ENCODE data around the gene GARNL3. TPM values are rescaled to one million over a fixed set of nuclear protein-coding genes. Genes with fewer than 3 reads are reported as not detected.

GARNL3 gene
- total and polyA plus RNA-seq, 2 of the 13 experiments (the other 11 are each of a cell fraction or from before 2014, with no cell fraction given): 3.9 to 11.0 TPM

- Histone ChIP-seq H3K36me3 (replicated peaks in 1 of 2; ENCODE audit: control insufficient read depth in 1 of 2, insufficient read depth in 2 of 2, low read length in 2 of 2) (peaks cover 0 to 3% of the 10 kb centered on the region in 2 experiments; a peak in 2 of 5 replicates), H3K27me3 (ENCODE audit: control insufficient read depth in 1 of 2, insufficient read depth in 2 of 2, low read length in 2 of 2) (no peaks in the 10 kb centered on the region; a peak in 1 of 5 replicates), H3K9me3 (ENCODE audit: low read length) (no peaks in the 10 kb centered on the region), H3K9ac (ENCODE audit: insufficient read depth, low read depth, low read length) (no peak overlapping the region), H3K4me3 (replicated peaks in 1 of 3; ENCODE audit: insufficient read depth in 1 of 3, low read depth in 2 of 3, low read length in 3 of 3) (no peak overlapping the region), H2AFZ (ENCODE audit: low read length) (no peak overlapping the region), H3K27ac (ENCODE audit: extremely low read length, insufficient read depth, low read length) (no peak overlapping the region), H3K4me2 (ENCODE audit: low read depth, low read length) (no peak overlapping the region), H4K20me1 (ENCODE audit: insufficient read depth, low read length) (no peaks in the 10 kb centered on the region), H3K4me1 (ENCODE audit: insufficient read depth, low read length) (peaks cover 16% of the 10 kb centered on the region), H3K79me2 (ENCODE audit: insufficient read depth, low read length) (no peaks in the 10 kb centered on the region)
- TF ChIP-seq ZNF629 (CRISPR knock-in tag; conservative IDR thresholded peaks at IDR 0.05): no peak
- TF ChIP-seq ZBTB7B (CRISPR knock-in tag; IDR thresholded peaks at IDR 0.05): no peak
- TF ChIP-seq HDAC6 (IDR thresholded peaks at IDR 0.05; ENCODE audit: low read depth, low read length): no peak
- POLR2A ChIA-PET: no interaction called here
- FAIRE-seq (no peak), DNase-seq (ENCODE audit: low spot score) (no peak), ATAC-seq (no peak)
- WGBS (ENCODE audit: low lambda C conversion rate): 95% methylated on average over 2 of the region's 2 CpGs
- no TSS peak for BruUV-seq (replicated peaks)
- in situ Hi-C loops (cut with HindIII; ENCODE audit: extremely low pct_ligation_motif_present, low pct_unique_long_range_greater_than_20kb) (no loop called here), intact Hi-C loops (cut with micrococcal nuclease; ENCODE audit: unreplicated experiment) (no loop called here)
- CTCF ChIA-PET (ENCODE audit: low intra/inter-chr PET ratio, low total read pairs): no interaction called here
Measured at GRCh38 chr9:127334725-127335124, 70.2 kb downstream of the GARNL3 start.

- in situ Hi-C loops (cut with HindIII; ENCODE audit: extremely low pct_ligation_motif_present, low pct_unique_long_range_greater_than_20kb) (no loop called here), intact Hi-C loops (cut with micrococcal nuclease; ENCODE audit: unreplicated experiment) (no loop called here)
- BruUV-seq (replicated peaks): no TSS peak
- Histone ChIP-seq H2AFZ (ENCODE audit: low read length) (no peak overlapping the region), H3K79me2 (ENCODE audit: insufficient read depth, low read length) (no peaks in the 10 kb centered on the region), H3K4me3 (replicated peaks in 1 of 3; ENCODE audit: insufficient read depth in 1 of 3, low read depth in 2 of 3, low read length in 3 of 3) (no peak overlapping the region), H3K9me3 (ENCODE audit: low read length) (no peaks in the 10 kb centered on the region), H4K20me1 (ENCODE audit: insufficient read depth, low read length) (no peaks in the 10 kb centered on the region), H3K4me2 (ENCODE audit: low read depth, low read length) (no peak overlapping the region), H3K36me3 (replicated peaks in 1 of 2; ENCODE audit: control insufficient read depth in 1 of 2, insufficient read depth in 2 of 2, low read length in 2 of 2) (peaks cover 0 to 5% of the 10 kb centered on the region in 2 experiments; a peak in 2 of 5 replicates), H3K4me1 (ENCODE audit: insufficient read depth, low read length) (peaks cover 16% of the 10 kb centered on the region), H3K27ac (ENCODE audit: extremely low read length, insufficient read depth, low read length) (no peak overlapping the region), H3K9ac (ENCODE audit: insufficient read depth, low read depth, low read length) (no peak overlapping the region), H3K27me3 (ENCODE audit: control insufficient read depth in 1 of 2, insufficient read depth in 2 of 2, low read length in 2 of 2) (no peaks in the 10 kb centered on the region; a peak in 1 of 5 replicates)
- WGBS (ENCODE audit: low lambda C conversion rate): 97% methylated on average over 5 of the region's 5 CpGs
- POLR2A ChIA-PET: no interaction called here
- FAIRE-seq (no peak), ATAC-seq (no peak), DNase-seq (ENCODE audit: low spot score) (no peak)
- CTCF ChIA-PET (ENCODE audit: low intra/inter-chr PET ratio, low total read pairs): no interaction called here
- TF ChIP-seq GTF3A (CRISPR knock-in tag; conservative IDR thresholded peaks at IDR 0.05): no peak
- TF ChIP-seq, protein P1, sequence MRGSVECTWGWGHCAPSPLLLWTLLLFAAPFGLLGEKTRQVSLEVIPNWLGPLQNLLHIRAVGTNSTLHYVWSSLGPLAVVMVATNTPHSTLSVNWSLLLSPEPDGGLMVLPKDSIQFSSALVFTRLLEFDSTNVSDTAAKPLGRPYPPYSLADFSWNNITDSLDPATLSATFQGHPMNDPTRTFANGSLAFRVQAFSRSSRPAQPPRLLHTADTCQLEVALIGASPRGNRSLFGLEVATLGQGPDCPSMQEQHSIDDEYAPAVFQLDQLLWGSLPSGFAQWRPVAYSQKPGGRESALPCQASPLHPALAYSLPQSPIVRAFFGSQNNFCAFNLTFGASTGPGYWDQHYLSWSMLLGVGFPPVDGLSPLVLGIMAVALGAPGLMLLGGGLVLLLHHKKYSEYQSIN (CRISPR knock-in tag; IDR thresholded peaks at IDR 0.05; ENCODE audit: borderline replicate concordance): no peak
- TF ChIP-seq DMTF1 (CRISPR knock-in tag; IDR thresholded peaks at IDR 0.05): no peak
- TF ChIP-seq, protein P2, sequence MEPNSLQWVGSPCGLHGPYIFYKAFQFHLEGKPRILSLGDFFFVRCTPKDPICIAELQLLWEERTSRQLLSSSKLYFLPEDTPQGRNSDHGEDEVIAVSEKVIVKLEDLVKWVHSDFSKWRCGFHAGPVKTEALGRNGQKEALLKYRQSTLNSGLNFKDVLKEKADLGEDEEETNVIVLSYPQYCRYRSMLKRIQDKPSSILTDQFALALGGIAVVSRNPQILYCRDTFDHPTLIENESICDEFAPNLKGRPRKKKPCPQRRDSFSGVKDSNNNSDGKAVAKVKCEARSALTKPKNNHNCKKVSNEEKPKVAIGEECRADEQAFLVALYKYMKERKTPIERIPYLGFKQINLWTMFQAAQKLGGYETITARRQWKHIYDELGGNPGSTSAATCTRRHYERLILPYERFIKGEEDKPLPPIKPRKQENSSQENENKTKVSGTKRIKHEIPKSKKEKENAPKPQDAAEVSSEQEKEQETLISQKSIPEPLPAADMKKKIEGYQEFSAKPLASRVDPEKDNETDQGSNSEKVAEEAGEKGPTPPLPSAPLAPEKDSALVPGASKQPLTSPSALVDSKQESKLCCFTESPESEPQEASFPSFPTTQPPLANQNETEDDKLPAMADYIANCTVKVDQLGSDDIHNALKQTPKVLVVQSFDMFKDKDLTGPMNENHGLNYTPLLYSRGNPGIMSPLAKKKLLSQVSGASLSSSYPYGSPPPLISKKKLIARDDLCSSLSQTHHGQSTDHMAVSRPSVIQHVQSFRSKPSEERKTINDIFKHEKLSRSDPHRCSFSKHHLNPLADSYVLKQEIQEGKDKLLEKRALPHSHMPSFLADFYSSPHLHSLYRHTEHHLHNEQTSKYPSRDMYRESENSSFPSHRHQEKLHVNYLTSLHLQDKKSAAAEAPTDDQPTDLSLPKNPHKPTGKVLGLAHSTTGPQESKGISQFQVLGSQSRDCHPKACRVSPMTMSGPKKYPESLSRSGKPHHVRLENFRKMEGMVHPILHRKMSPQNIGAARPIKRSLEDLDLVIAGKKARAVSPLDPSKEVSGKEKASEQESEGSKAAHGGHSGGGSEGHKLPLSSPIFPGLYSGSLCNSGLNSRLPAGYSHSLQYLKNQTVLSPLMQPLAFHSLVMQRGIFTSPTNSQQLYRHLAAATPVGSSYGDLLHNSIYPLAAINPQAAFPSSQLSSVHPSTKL (CRISPR knock-in tag; IDR thresholded peaks at IDR 0.05): no peak
Measured at GRCh38 chr9:127336086-127336485, 71.5 kb downstream of the GARNL3 start.
